ENCODE data around the gene SEPTIN8.

The SEPTIN8 gene

DNA sequence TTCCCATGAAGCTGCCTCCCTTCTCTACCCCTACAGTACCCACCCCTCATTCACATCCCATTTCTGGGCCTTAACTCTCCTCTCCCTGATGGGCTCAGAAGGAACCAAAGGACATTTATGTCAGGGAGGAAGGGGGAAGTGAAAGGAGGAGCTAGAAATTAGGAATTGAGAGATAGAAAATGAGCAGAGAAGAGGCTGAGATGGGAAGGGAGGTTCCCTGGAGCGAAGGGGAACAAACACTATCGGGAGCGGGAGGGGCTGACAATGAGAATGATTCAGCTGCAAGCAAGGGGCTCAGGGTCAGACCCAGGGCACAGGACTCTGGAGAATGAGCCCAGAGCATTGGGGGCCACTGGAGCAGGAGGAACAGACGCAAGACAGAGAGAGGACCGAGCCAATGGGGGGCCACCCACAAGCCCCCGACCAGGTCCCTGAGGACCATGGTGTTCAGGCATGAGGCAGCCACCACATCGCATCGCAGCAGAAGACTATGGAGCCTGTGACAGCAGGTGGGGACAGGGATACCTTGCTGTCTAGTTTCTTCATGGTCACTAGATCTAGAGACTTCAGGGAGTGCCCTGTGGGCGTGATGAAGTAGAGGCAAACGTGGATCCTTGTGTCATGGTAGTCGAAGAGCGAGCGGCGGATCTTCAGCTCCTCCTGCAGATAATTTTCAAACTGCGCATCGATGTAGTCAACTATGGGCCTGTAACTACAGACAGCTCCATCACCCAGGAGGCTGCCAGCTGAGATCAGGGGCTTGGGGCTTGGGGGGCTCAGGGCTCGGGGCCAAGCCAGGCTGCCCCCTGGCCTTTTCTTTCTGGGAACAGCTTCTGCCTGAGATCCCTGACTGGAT is 13.6 kb downstream of the SEPTIN8 start:
- DNase-seq: no peak

DNA sequence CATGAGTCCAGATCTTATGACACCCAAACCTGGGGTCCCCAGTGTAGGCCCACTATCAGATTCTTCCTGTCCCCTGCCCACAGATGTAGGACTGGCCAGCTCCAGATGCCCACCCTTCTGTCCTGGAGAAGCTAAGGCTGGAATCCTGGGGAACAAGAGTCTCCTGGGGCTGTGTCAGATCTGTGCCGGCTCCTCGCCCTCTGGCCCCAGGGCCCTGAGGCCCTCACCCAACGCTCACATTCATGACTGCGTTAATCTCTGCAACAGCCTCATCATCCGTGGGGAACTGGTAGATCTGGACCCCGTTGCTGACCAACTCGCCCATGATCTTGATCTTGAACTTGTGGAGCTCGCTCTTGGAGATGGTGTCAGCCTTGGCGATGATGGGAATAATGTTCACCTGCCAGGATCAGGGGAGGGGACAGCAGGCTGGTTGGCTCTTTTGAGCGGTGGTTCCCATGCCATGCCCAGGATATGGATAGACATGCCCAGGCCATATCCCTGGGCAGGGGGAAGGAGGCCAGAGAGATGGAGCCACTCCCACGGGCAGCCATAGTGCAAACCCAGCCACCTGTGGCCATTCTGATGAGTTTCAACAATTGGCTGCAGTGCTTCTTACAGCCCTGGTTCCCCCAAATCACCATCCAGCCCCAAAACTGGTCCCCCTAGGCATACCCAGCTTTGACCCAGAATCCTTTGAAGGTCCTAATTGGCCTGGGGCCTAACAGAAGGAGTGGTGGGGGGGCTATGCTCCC is 14.6 kb downstream of the SEPTIN8 start:
- no peak for DNase-seq

DNA sequence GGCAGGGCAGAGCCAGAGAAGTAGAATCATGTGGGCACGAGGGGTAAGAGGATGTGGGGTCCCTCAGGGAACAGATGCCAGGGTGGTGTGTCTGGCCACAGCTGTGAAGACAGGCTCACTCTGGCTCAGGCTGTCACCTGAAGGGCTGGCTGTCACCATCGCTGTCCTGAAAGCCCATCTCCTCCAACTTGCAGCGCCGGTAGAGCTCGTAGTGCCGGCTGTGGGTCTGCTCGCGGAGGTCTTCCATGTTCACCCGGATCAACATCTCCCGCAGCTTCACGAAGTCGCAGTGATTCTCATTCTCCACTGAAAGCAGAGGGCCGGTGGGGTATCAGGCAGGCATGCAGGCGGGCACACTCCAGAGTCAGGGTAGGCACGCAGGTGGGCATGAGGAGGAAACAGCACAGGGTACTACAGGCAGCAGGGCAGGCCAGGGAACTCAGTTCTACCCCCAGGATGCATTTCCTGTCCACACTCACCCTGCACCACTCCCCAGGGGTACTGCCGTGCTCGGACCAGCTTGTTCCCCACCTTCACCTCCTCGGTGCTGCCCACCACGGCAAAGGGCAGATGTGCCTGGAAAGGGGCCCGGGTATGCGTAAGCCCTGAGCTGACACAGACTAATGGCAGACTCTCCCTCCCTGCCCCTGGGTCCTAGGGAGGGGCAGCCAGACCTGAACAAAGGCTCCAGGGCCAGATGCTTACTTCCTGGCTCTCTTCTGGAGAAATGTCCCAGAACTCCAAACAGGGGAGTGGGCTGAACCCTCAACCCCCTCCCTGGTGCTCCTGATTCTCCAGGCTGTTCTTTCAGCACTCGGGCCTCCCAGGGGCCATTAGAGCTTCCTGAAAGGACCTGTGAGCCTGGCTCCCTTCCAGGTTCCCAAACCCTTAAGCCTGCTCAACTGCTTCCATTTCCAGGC is 15.5 kb downstream of the SEPTIN8 start:
- DNase-seq: no peak

DNA sequence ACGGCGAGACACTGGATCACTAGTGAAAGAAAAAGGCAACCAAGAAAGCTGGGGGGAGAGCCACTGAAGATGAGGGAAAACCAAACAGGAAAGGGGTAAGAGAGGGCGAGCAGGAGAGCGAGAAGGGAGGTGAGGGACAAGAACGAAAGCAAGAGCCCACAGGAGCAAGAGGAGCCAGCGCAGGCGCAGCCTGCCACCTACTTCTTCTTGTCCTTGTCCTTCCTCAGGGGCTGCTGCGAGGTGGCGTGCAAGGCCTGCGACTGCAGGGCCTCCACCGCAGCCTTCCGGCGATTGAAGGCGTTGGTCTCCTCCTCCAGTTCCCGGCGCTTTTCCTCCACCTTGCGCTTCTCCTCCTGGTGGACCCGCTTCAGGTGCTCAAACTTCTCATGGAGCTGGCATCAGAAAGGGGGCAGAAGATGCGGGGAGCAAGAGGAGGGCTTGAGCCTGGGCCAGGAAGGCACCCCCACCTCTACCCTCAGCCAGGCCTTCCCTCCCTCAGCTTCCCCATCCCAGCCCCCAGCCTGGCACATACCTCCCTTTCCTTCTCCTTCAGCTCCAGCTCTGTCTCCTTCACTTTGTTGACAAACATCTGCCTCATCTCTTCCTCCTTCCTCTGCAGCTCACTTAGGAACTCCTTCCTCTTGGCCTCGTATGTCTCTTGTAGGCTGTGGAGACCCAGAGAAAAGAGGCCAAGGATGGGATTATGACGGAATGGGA is 16.3 kb downstream of the SEPTIN8 start:
- no peak for DNase-seq

DNA sequence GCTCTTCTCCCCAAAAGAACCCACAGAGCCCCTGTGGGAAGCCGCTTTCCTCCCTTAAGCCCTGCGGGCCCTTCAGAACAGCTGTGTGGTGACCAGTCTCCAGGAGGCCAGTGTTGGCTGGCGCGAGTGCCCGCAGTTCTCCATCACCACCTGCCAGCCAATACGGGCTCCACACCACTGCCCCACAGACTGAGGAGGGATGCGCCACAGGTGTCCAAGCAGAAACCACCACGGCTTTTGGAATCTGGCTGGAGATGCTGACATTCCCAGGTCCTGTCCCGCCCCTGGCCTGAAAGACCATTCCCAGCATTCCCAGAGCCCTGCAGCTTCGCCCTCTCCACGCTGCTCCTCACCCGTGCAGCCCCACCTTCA is 17.0 kb downstream of the SEPTIN8 start:
- DNase-seq: no peak

DNA sequence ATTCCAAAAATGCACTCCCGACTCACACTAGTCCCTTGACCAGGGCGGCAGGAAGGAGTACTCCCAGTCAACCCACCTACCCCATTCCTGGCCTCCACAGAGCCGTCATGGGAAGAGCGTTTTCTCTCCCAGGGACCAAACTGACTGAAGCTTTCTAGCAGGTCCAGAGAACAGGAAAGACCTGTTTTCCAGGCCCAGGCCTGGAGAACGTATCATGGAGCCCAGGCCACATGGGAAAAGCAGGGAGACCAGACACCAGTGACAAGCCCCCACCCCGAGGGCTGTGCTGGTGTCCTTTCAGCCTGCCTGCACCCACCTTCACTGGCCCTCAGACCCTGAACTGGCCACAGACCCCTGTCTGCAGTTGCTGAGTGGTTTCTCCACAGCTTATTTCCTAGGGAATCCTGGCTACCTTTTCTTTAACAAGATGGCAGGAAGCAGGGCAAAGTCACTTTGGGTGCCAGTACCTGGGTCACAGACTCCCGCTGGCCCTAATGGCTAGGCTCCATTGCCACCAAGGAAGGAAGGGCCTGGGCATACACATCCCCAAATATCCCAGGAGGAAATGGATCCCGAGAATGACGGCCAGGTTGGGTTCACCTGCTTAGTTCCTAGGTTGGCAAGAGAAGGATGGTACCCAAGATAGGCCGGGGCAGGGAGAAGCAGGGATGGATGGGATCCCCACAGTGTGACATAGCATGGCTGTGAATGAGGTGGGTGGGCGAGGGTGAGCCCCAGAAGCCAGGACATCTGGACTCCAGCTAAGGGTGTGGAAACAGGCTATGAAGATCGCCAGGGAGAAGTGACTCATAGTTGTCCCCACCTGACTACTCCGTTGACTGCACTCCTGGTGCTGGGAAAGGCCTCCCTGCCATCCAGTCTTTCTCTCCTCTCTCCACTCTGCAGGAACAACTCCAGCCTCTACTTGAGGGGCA is 17.7 kb downstream of the SEPTIN8 start:
- DNase-seq: no peak

DNA sequence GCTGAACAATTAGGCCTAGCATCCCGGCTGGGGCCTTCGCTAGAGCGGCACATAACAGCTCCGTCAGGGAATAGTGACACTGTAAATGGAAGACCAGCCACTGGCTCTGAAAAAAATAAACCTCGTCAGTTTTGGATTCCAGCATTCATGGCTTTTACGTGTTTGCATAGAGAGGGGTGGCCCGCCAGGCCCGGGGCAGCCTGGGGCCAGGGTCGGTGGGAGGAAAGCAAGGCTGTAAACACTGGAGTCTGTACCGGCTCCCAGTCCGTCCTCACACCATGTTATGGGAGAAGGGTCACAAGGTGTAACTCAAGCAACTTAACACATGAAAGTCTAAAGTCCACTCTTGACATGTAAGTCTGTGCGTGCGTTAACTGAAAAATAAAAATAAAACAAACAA is 18.6 kb downstream of the SEPTIN8 start:
- DNase-seq: no peak

DNA sequence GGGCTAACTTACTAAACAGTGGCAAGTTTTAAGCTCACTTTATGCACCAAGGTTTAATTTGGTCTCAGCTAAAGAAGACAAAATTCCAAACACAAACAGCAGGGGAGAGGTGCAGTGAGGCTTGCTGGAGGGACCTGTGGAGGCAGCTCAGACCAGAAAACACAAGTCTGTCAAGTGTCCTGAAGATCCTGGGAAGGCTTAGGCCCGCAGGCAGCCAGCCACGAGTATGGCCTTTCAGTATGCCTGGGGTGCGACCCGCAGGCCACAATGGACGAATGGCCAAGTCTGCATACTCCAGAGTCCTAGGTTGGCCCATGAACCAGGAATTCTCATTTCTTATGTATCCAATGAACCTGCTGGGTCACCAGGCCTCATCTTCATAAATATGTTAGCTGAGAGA is 20.5 kb downstream of the SEPTIN8 start:
- DNase-seq: no peak

DNA sequence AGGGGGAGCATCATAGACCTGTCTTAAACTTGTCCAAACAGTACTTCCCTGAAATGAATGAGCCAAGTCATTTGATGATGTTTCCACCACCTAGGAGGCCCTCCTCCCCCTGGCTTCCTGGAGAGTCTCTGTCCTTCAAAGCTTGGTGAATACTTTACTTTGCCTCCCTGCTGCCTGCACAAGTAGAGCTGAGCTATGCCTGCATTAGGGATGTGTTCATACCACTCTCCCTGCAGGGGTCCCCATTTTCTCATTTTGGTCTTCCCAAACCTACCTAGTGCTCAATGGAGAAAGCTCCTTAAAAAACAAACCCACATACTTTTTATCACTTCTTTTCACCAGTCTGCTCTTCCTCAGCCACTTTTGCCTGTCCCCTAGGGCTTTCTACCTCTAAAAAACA is 22.1 kb downstream of the SEPTIN8 start:
- no peak for DNase-seq

DNA sequence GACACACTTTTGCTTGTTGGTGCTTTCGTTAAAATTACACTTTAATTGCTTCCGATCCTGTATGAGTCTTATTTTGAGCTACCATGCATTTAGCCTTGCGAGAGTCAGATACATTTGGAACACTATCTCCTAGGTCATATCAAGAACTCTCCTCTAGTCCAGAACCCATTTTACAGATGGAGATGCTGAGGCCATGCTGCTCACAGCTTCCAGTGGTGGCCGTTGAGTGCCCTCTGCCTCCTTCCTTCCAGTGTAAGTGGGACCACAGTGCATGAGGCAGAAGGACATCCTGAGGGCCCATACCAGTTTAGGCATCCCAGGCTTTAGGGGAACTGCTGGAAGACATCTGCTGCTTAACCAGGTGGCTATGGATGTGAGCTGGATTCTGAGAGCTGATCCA is 22.9 kb downstream of the SEPTIN8 start:
- no peak for DNase-seq

DNA sequence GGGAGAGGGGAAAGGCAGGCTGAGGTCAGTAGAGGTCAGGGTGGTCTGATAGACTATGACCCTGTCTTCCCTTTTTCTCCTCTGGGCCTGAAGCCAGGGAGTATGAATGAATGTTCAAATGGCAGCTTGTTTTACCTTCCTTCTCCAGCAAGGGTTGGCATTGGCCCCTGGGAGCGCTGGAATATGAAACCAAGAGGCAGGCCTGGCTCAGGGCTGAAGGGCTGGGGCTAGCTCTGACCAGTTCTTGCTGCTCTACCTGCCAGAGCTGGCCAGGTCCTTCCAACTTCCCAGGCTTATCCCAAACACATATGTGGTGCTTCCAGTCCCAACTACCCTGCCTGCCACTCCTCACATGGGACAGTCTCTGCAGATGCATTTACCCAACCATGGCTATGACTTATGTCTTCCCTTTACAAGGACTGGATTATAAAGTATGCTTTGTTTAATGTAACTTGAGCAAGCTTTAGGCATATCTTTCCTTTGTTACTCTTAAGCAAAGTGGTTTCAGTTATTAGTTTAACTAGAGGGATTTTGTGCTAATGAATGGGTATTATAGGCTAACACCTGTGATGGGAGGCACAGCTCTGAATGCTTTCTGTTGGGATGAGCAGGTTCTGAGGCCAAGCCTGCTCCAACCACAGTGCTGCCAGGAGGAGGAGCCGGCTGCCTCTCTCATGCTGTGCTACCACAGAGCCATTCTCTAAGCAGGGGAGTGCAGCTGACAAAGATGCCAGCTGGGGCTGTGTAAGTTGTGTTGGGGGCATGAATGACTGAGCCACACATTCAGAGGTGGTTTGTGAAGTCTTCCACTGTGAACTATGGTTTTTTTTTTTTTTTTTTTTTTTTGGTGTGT is 23.7 kb downstream of the SEPTIN8 start:
- no peak for DNase-seq

DNA sequence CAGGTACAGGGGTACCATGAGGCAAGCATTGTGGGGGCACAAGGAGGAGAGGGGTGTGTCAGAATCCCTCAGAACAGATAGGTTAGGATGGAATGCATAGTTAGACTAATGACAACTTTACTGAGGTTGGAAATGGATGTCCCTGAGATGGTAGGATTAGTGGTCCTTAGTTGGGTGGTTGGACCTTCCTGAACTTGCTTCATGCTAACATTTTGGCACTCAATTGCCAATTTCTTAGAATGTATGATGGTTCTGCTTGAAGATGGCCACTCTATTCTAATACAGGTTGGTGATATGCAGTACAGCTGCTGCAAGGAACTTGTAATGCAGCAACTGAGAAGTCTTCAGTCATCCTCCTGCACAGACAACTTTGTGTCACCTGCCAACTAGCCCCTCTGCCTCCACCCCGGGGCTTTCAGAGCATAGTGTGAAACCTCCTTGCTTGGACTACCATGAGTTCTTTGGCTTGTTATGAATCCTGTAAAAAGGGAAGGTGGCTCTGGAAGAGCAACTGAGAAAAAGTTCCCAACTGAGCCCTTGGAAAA is 24.4 kb downstream of the SEPTIN8 start:
- DNase-seq: no peak

DNA sequence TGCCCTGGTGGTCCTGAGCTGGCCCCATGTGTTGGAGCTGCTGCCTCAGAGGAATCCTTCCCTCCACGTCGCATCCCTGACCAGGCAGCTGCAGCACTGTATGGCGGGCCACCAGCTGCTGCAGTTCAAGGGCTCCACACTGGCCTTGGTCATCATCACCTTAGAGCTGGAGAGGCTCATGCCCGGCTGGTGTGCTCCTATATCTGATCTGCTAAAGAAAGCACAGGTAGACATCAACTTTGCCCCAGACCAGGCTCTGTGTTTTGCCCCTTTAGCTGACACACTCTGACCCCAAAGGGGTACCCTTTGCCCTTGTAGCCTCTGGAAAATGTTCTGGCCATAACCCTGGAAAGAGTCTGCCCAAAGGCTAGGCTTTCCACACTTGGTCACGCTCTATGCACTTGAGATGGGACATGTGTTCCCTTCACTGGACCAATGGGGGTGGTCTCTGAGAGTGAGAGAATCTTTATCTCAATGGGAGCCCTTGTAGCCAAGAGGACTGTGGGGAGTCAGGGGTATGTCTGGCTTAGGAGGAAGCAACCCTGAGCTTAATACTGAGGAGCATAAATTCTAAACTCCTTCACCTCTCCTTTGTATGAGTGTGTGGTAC is 25.0 kb downstream of the SEPTIN8 start:
- no peak for DNase-seq

DNA sequence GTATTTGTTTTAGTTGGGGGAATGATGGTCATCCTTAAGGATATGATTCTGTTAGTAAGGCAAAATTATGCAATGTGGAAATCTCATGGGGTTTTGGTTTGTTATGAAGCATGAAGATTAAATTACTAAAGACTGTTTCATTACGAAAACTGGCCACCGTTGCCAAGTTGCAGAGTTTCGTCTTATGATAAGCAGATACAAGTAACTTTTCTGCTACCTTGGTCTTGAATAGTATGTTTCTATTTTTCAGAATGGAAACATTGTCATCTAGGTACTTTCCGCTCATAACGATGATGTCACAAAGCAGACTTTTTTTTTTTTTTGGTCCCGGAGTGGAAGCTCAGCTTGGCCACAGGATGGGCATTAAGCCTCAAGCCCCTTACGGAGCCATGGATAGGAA is 25.6 kb downstream of the SEPTIN8 start:
- DNase-seq: no peak

DNA sequence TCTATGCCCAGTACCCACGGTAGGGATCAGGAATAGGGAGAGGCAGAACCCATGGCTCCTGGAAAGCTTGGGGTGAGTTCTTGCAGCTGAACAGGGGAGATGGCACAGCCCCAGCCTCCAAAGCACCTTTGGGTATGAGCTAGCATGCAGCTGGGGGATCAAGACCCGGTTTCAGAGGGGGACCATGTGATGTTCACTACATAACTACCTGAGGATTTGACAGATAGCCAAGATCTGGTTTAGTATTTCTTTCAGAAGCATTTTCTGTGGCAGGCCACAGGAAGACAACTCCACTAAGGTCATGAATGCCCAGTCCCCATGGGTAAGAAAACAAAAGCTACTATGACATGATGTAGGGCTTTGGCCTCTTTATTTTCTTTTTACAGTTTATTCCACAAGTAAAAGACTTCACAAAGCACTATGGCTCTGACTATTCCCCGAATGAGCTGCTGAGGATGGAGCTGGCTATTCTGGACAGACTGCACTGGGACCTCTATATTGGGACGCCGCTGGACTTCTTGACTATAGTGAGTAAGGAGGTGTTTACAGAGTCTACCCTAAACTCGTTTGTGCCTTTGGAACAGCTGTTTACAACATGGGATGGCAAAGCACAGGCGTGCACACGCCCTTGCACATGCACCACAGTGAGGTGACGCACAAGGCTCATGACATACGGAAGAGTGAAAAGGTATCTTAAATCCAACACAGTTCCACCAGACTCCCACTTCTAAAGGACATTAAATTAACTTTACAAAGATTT is 26.4 kb downstream of the SEPTIN8 start:
- DNase-seq: no peak

DNA sequence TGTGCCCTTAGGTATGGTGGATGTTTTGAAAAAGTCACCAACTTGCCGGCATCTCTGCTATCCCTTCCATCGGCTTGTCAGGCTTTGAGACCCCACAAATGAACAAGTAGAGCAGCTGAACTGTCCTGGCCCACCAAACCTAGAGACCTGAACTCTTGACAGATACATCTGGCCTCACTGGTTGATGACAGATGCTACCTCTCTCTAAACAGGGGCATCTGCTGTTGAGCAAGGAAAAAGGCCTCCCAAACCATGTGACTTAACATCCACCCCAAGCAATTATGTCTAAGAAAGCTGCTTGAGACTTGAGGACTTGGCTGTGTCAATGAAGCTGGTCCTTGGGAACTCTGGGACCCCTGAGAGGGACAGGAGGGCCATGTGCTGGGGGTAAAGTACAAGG is 27.5 kb downstream of the SEPTIN8 start:
- no peak for DNase-seq

DNA sequence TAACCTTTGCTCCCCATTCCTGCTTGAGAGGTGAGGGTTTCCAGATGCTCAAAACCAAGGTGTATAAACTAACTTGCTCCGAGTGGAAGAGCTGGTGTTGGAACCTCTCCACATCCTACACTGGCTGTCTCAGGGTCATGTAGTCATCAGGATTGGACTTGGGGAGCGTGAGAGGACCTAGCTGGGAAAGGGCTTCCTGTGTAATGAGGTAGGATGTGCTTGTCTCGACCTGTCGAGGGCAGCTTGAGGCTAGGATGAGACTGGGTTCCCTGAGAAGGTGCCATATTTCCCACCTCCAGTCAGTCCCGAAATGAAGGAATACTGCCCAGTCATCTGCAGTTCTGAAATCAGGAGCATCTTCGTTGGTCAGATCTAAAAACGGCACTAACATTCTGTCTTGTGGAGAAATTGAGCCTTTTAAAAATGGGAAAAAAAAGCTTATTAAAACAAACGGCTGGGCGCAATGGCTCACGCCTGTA is 28.5 kb downstream of the SEPTIN8 start:
- no peak for DNase-seq

DNA sequence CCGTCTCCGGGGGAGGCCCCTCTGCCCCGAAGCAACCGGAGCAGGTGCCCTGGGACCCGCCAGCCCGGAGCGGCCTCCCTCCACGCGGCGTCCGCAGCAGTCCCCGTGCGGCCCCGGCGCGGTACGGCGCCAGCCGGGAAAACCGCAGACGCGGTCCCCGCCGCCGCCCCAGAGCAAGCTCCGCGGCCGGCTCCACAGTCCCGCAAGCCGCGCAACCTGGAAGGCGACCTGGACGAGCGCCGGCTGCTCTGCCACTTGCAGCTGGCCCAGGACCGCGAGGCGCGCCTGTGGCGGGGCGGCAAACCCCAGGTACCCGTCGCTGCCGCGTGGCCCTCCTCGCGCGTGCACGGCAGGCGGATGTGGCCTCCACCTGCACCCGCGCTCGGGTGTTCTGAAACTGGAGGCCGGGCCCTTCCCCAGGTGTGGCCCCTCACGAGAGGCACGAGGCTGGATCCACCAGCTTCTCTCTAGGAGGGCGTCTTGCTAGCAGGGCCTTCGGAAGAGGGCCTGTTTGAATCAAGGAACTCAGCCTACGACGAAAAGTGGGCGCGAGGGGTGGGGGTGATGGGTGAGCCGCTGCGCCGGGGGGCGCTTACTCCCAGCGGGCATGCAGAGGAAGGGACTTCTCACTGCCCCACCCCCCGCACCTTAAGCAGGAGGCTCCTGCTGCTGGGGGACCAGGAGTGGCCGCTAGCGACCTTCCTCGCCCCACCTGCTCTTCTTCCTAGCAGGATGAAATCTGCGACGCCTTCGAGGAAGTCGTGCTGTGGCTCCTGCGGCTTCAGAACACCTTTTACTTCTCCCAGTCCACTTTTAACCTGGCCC is 29.2 kb downstream of the SEPTIN8 start:
- peak; percentile 29 for DNase-seq

All from activated gamma-delta T cell (primary cell).